ENCODE measurements around the gene MAPKAP1.

DNA sequence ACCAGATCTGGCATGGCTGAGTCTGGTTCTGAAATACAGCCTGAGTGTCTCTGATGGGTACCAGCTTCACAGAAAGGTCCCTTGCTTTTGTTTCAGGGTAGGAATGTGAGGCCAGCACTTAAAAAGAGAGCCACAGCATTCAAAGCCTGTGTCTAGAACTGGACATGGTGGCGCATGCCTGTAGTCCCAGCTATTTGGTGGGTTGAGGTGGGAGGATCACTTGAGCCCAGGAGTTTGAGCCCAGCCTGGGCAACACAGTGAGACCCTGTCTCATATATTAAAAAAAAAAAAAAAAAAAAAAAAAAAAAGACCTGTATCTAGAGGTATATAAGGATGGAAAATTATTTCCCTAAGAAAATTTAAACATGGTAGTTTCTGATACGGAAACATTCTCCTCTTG, 243.1 kb downstream of the MAPKAP1 start:
- TF ChIP-seq POLR2A (IDR thresholded peaks at IDR 0.05), result no peak
- TF ChIP-seq, protein P1, sequence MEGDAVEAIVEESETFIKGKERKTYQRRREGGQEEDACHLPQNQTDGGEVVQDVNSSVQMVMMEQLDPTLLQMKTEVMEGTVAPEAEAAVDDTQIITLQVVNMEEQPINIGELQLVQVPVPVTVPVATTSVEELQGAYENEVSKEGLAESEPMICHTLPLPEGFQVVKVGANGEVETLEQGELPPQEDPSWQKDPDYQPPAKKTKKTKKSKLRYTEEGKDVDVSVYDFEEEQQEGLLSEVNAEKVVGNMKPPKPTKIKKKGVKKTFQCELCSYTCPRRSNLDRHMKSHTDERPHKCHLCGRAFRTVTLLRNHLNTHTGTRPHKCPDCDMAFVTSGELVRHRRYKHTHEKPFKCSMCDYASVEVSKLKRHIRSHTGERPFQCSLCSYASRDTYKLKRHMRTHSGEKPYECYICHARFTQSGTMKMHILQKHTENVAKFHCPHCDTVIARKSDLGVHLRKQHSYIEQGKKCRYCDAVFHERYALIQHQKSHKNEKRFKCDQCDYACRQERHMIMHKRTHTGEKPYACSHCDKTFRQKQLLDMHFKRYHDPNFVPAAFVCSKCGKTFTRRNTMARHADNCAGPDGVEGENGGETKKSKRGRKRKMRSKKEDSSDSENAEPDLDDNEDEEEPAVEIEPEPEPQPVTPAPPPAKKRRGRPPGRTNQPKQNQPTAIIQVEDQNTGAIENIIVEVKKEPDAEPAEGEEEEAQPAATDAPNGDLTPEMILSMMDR (IDR thresholded peaks at IDR 0.05), result no peak

All from suprapubic skin (tissue), 3 donors.